H1 (cell line): ENCODE results near the gene TRIM32. TPM values are rescaled to one million over a fixed set of nuclear protein-coding genes. Genes with fewer than 3 reads are reported as not detected.

Experiments used
- ASH2L ChIP-seq: fragments of 200-600, 300-600 bp; sonication (generic); IDR thresholded peaks from one replicate; pipeline ENCODE4 v1.7.1; 2017; ENCODE audit warnings: low read length
- CBX8 ChIP-seq: fragments of 300-800, 300-1000 bp; sonication (generic); IDR thresholded peaks from 2 replicates; pipeline ENCODE4 v1.7.1; 2016; ENCODE audit warnings: low read depth, low read length, borderline replicate concordance
- YY1 ChIP-seq: IDR thresholded peaks from 2 replicates; pipeline ENCODE4 v1.6.1; 2011; ENCODE audit warnings: low read depth, mild to moderate bottlenecking, low read length
- polyA plus RNA-seq, 7 experiments: library from polyadenylated mRNA; depleted of rRNA in 3 of 7; stranded (reverse) in 5 of 7; unstranded in 2 of 7; fragments of >200 nt in 5 of 7; fragments of 200-250 nt in 2 of 7; gene quantifications; 1 replicate in 5 of 7; 2 replicates in 1 of 7; 4 replicates in 1 of 7; pipeline versions ENCODE4 v1.2.1 to v1.2.3, GENCODE V29; 2011 to 2013; ENCODE audit warnings: missing spikeins in 2 of 7, mixed read lengths in 2 of 7
- total RNA-seq: library from RNA; stranded (reverse); fragmentation: NEBNext Ultra II Directional; extraction: Animal tissue kit (Norgen Biotek cat#: 25700); gene quantifications from 2 replicates; pipeline ENCODE4 v1.2.1, GENCODE V29; 2021

Gene TRIM32
- total and polyA plus RNA-seq, 2 of the 8 experiments (the other 6 are each of a cell fraction or from before 2014, with no cell fraction given): 10.5 to 17.3 TPM

- TF ChIP-seq YY1 (no peak), ASH2L (no peak), CBX8 (no peak)
- TF ChIP-seq, all 59 proteins: peak for 0
These were observed 28.6 kb downstream of the TRIM32 start (continued) for GRCh38 chr9:116715751-116716150.
